KG1 (cell line): ENCODE measurements around the gene CDKAL1.
"Not testable (repeated sequence)": the region's sequence is repeated elsewhere in the genome, so short reads cannot be mapped to it uniquely, and the experiment has no call there.

Experiments used
- DNase-seq: peaks from one replicate; lab custom pipeline; 2025; lab: John Stamatoyannopoulos, UW

The CDKAL1 gene

DNA sequence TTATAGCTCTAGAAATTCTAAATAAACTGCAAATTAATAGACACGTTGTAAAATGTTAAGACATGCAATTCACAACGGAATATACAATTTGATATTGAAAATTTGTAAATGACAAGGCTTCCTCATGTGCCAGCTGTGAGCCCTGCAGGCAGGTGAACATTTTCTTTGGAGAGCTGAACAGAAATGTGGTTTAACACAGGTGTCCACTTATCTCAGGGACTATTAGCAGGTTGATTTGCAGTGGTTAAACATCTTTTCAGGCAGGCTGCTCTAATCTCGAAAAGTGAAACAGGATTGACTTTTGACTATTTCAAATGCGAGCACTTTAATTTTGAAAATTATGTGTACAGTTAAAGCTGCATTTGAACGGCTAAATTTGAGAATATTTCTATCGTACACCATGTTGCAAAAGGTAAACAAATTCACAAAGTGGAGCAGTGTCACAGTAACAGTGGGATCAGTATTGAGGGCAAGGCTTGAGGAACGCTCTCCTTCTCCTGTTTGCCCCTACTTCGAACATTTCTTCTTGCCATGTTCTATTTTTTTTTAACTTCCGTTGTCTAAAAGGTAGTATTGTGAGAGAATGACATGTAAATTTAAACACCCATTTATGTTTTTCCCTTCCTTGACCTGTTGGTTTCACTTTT is 210.8 kb downstream of the CDKAL1 start:
- no peak for DNase-seq

DNA sequence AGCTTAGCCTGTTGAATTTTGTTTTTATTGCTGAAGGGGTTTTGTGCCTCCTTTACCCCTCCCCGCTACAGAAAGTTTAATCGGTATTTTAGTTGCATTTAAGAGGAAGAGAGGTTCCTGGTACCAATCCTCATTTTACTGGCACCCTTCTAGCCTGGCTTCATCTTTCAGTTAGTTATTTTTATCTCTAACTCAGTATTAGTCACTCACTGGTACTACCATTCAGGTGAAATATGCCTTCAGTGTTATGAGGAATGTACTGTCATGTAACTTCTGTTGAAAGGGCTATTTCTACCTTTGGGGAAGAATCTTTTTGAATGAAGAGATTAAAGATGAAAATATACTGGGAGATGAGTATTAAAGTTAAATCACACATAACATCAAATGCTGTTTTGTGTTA is 211.8 kb downstream of the CDKAL1 start:
- DNase-seq, result no peak

DNA sequence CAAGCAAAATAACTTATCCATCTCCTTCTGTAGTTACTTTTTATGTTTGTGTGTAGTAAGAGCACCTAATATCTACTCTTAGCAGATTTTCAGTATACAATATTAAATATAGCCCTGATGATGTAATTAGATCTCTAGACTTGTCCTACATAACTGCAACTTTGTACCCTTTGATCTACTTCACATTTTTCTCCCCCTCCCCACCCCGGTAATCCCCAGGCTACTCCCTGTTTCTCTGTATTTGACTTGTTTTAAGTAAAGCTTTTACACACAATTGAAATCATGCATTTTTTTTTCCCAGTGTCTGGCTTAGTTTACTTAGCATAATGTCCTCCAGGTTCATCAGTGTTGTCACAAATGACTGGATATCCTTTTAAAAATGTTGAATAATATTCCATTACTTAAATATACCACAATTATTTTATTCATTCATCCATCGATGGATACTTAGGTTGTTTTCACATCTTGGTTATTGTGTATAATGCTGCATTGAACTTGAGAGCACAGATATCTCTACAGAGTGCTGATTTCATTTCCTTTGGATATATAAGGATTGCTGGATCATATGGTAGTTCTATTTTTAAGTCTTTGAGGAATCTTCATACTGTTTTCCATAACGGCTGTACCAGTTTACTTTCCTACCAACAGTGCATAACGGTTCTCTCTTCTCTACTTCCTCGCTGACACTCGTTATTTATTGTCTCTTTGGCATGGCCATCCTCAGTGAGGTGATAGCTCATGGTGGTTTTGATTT is 212.7 kb downstream of the CDKAL1 start:
- DNase-seq, result no peak

DNA sequence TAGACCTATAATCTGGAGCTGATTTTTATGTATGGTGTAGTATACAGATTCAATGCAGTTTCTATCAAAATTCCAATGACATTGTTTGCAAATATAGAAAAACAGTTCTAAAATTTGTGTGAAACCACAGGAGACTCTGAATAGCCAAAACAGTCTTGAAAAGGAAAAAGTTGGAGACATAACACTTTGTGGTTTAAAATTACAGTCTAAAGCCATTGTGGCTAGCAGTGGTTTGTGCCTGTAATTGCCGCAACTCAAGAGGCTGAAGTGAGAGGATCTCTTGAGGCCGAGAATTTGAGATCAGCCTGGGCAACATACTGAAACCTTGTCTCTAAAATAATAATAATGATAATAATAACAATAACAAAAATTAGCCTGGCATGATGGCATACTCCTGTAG is 213.7 kb downstream of the CDKAL1 start:
- no peak for DNase-seq

DNA sequence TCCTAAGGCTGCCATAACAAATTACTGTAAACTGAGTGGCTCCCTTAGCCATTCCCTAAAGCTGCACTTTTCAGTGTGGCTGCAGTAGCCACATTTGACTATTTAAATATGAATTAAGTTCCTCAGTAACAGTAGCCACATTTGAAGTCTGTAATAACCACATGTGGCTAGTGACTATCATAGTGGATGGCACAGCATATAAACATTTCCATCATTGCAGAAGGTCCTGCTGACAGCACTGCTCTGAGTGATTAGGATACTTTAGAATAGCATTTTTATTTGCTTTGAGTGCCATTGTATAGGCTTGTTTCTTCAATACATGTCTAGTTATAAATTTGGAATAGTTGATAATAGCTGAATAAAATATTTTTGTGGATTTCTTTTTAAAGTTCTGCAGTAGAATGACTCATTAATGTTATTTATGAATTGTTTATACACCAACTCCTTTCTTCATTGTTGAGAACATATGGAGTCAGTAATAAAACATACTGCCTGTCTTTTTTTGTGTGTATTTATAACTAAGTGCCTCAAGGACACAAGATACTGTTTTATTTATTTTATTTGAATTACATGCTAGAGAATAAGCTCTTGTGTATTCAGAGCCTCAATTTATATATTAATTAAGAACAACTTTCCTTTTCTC is 217.2 kb downstream of the CDKAL1 start:
- DNase-seq, result no peak

DNA sequence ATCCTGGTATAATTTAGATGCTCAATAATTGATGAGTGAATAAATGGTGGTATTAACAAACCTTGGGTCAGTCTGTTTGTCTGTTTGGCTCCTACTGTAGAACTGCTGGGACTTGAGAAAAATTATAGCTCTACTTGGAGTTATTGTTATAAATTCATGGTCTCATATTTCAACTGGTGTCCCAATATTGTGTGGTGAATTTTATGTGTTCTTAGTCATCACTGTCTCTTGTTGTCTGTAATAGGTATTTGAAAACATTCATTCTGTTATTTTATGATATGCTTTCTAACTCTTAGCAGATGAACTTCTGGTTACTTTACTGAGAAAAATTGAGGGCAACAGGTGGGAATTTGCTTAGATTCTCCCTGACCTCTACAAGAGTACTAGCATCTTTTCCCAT is 221.4 kb downstream of the CDKAL1 start:
- no peak for DNase-seq

DNA sequence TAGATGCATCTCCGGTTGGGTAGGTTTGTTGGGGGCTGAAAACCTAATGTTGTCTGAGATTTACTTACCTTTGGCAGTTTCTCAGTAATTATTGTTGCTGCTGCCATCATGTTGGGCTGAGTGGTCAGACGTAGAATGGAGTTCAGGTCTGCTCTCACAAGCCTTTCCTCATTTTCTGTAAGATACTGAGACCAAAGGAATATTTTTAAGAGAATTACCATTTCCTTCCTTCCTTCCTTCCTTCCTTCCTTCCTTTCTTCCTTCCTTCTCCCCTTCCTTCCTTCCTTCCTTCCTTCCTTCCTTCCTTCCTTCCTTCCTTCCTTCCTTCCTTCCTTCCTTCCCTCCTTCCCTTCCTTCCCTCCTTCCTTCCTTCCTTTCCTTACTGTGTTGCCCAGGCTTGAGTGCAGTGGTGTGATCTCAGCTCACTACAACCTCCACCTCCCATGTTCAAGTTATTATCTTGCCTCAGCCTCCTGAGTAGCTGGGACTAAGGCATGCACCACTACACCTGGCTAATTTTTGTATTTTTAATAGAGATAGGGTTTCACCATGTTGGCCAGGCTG is 222.4 kb downstream of the CDKAL1 start:
- not testable (repeated sequence) for DNase-seq

DNA sequence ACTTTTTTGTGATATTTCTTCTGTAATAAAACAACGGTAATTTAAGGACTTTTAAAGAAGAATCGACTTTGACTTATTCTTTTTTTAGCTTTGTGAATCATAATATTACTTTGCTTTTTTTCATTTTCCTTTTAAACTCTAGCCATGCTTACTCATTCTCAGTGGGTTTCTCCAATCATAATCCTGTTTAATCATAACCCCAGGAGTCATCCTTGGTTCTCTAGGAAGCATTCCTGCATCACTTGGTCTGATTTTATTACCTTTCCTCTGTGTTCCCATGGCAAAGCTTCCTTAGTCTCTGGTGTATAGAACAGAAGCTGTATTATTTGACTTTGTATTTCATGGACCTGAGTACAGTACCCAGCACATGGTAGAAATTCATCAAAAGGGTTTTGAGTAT is 223.5 kb downstream of the CDKAL1 start:
- no peak for DNase-seq

DNA sequence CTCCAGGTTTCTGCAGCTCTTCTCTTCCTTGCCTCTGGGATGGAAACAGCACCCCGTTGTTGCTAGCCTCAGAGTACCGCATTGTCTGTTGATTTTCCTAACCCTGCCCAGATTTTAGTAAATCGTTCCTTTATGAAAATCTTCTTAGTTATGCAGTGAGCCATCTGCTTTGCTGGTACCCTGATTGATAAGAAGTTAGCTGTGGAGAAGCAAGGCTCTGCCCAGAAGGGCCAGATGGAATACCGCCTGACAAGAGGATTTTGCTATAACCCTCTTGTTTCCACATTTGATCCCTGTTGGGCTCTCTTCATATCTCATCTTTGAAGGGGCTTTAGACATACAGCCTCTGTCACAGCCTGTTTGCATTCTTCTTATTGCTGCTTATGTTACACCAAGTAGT is 229.0 kb downstream of the CDKAL1 start:
- no peak for DNase-seq

DNA sequence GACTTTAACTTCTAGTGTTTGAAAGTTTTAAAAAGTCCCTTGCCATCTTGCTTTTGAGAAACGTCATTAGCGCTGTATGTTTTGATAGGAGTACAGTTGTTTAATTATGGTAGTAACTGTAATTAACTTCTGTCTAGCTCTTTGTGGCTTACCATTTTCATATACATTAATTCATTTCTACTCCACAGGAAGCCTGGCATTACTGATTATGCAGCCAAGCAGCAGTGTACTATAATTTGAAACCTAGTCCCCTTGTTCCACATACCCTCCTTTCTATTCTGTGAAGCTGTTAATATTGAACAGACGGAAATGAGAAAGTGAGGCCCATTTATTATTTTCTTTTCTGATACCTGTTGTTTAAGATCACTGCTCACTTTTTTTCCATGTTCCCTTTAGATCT is 235.4 kb downstream of the CDKAL1 start:
- no peak for DNase-seq

DNA sequence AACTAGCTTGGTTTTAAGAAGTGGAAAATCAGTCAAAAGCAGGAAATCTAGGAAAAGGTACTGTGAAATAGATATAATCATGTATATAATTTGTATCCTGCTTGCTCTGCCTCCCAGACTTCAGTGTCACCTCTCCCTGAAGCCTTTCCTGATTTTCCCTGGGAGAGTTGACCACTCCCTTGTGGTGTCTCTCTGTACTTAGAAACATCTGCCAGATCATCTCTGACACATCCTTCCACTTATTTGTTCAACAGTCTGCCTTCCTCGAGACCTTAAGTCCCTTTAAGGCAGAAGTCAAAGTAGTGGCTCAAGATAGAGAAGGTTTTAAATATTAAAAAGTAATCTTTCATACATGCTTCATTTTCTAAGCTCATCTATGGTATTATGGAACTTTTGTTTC is 236.5 kb downstream of the CDKAL1 start:
- no peak for DNase-seq

DNA sequence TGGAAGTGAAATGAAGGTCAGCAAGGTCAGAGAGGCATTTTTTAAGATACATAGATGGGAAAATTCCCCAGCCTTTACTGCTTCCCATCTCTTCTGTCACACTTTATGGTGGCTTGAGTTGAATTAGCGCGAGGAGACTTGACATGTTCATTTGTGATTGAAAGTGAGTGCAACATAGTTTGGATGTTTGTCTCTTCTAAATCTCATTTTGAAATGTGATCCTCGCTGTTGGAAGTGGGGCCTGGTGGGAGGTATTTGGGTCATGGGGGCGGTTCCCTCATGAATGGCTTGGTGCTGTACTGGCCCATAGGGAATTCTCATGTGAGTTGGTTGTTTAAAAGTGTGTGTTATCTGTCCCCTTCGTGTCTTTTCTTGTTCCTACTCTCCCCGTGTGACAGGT is 237.2 kb downstream of the CDKAL1 start:
- no peak for DNase-seq

DNA sequence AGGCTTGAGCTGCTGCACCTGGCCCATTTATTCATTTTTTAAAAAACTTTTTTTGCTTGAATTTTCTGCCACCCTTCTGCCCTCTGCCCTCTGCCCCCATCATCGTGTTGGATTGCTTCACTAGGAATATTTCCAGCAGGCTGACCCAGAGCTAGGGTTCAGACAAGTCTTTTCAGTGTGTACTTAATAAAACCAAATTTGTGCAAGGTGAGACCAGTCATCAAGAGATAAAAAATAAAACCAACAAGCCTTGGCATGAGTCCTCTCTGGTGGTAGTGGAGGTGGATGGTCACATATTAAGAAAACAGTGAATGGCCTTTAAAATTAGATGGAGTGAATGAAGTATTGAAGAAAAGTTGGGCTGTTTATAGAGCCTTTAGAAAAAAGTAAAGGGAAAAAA is 239.6 kb downstream of the CDKAL1 start:
- no peak for DNase-seq

DNA sequence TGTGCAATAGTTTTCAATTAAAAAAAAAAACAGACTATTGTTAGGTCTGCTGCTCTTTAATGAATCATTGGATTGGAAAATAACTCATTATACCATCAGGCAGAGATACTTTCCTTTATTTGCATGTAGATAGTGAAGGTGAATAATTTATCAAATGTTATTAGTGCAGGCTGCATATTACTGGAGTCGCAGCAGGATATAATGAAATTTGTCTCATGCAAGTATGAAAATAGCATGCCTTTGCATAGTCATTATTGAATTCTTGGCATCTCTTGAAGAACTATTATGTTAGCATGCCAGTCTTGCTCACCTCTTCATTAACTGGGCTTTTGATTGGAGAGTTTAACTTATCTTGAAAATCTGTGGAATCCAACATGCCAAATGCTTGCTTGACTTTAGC is 241.7 kb downstream of the CDKAL1 start:
- no peak for DNase-seq

DNA sequence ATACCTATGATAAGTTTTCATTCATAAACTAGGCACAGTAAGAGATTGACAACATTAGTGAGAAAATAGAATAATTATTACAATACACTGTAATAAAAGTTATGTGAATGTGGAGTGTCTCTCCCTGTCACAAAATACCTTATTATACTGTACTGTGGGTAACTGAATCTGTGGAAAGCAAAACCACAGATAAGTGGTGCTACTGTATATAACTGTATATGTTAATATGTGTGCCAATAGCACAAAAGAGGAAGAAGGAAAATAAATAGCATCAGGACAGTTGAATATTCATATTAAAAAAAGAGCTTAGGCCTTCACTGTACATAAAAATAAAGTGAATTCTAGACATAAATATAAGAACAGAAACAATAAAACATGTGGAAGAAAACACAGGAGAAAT is 243.5 kb downstream of the CDKAL1 start:
- DNase-seq, result no peak

DNA sequence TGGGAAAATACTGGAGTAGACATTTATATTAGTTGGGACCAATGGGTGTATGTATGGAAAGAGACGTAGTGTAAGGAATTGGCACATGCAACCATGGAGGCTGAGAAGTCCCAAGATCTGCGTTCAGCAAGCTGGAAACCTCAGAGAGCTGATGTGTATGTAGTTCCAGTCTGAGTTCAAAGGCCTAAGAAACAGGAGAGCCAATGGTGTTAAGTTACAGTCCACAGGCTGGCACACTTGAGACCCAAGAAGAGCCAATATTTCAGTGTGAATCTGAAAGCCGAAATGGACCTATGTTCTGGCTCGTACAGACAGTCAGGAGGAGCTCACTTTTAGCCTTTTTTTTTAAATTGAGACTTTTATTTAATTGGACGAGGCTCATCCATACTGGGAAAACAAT is 244.2 kb downstream of the CDKAL1 start:
- no peak for DNase-seq

DNA sequence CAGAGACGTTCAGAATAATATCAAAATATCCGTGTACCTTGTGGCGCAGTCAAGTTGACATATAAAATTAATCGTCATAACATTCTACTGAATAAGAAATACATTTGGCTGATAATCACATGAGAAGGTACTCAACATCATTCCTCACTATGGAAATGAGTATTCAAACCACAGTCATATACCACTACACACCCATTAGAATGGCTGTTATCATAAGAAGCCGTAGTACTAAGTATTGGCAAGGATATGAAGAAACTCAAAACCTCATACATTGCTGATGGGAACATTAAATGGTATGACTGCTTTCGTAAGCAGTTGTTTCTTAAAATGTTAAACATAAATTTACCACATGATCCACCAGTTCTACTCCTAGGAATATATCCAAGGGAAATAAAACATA is 244.7 kb downstream of the CDKAL1 start:
- no peak for DNase-seq

DNA sequence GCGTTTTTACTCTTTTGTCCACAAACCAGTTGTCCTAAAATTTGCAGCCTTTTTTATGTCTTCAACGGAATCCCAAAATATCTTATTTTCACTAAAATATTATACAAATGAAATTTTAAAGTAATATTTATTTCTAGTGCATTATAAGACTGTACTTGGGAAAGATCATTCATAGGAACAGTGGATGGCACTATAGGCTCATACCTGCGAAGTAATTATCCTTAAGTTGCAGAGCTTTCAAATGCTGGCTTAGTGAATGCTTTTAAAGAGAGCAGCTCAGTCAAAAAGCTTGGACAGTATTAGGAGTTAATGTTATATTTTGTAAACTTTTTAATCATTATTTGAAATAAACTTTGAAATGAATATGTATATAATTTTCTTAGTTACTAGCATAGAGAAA is 254.9 kb downstream of the CDKAL1 start:
- DNase-seq, result no peak

DNA sequence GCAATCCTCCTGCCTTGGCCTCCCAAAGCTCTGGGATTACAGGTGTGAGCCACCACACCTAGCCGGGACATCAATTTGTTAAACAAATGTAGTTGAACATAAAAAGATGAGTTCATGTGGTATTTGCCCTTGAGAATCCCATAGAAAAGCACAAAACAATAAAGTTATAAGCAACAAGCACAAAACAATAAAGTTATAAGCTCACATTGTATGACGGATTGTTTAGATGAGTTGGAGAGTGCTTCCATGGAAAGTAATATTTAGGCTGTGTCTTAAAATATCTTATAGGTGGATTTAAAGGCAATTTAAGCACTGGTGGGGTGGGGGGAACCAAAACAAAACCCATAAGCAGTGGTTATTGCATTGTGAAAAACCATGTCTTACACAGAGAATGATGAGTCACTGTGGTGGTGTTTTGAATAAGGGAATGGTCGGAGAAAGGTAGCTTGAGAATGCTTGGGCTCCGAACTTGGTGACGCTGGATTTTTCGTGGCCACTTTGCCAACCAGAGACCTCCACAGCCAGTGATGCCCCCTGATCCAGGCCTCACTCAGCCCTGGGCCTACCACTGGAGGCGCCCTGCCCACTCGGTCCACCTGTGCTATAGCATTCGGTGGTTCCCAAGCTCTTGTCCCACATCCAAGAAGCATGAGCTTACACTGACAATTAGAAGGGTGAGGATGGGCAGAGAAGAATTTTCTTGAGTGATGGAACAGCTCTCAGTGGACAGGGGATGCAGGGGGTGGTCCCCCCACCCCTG is 256.0 kb downstream of the CDKAL1 start:
- DNase-seq, result no peak

DNA sequence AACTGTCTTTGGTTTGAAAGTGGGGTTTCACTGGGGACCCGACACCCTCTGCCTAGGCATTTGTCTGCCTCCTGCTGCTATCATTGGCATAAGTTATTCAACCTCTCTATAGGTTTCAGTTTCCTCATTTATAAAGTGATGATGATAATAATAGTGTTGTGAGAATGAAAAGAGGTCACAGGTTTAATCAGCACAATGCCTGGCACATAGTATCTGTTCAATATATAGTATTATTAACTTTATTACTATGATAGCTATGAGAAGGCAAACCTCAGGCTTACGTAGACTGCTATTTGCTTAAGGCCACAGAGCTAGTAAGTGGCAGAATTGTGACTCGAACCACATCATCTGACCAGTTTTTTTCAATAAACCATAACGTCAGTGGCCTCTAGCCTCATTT is 256.8 kb downstream of the CDKAL1 start:
- no peak for DNase-seq

DNA sequence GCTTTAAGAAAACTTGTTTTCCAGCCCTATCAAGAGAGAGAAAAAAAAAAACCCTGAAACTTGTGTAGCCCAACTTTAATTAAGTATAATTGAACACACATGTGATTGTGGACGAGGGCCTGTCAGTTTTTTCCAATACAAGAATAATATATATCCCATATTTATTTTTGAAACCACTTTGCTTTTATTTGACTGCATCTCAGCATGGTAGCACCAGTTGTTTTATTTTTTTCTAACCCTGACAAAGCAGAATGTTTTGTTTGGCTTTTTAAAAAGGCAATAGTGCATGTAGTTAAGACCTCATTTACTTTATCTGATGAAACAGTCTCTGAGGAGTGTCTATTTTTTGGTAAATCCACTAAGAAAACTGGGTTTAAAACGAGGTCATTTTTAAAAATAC is 257.7 kb downstream of the CDKAL1 start:
- no peak for DNase-seq

DNA sequence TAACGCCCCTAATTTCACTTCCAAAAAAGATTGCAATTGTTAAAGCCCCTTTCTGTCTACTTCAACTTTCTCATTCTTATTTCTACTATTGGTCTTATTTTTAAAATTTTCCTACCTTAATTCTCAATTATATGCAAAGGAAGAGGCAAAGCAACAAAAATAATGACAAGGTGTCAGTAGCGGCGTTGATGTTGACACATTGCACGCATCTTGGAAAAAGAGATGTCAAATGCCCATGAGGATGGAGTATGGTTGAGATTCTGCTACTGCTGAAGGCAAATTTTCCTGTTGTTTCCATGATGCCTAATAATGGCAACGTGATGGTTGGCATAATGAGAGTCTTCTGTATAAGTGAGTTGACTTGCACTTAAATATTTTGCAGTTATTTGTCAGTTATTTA is 258.9 kb downstream of the CDKAL1 start:
- no peak for DNase-seq
